Activated CD4-positive, alpha-beta T cell treated with anti-CD3 and anti-CD28 coated beads, Interleukin-10, Interleukin-2, amounts not matched to agents 100 ng/mL and 50 ng/mL, durations not matched to agents 16 hours and 8 hours (primary cell): ENCODE measurements around the gene GNB1L.
"Not testable (repeated sequence)": the region's sequence is repeated elsewhere in the genome, so short reads cannot be mapped to it uniquely, and the experiment has no call there.

Source experiments
- DNase-seq: peaks from one replicate; pipeline ENCODE4 v3.0.0-alpha.2; 2020

GNB1L gene

GRCh38 chr22:19791894-19792293, 62.8 kb downstream of the GNB1L start:
- no peak for DNase-seq

GRCh38 chr22:19791243-19791642, 63.4 kb downstream of the GNB1L start:
- DNase-seq: no peak

GRCh38 chr22:19789828-19790227, 64.8 kb downstream of the GNB1L start:
- no peak for DNase-seq

- no peak for DNase-seq
These were observed 65.3 kb downstream of the GNB1L start for GRCh38 chr22:19789406-19789805.

GRCh38 chr22:19788661-19789225, 65.9 kb downstream of the GNB1L start:
- no peak for DNase-seq

- DNase-seq: no peak
These were observed 66.9 kb downstream of the GNB1L start for GRCh38 chr22:19787849-19788141.

GRCh38 chr22:19786959-19787848, 67.5 kb downstream of the GNB1L start:
- no peak for DNase-seq

- no peak for DNase-seq
These were observed 68.4 kb downstream of the GNB1L start for GRCh38 chr22:19786264-19786585.

GRCh38 chr22:19785461-19786263, 69.0 kb downstream of the GNB1L start:
- DNase-seq: no peak

GRCh38 chr22:19784384-19785175, 70.1 kb downstream of the GNB1L start:
- no peak for DNase-seq

- no peak for DNase-seq
These were observed 70.9 kb downstream of the GNB1L start for GRCh38 chr22:19783586-19784383.

GRCh38 chr22:19782533-19782932, 72.1 kb downstream of the GNB1L start:
- no peak for DNase-seq

GRCh38 chr22:19779685-19780268, 74.9 kb downstream of the GNB1L start:
- DNase-seq: no peak

- DNase-seq: no peak
These were observed 75.7 kb downstream of the GNB1L start for GRCh38 chr22:19779011-19779421.

- DNase-seq: not testable (repeated sequence)
These were observed 77.5 kb downstream of the GNB1L start for GRCh38 chr22:19777192-19777591.

GRCh38 chr22:19776433-19777031, 78.1 kb downstream of the GNB1L start:
- no peak for DNase-seq

GRCh38 chr22:19775496-19776325, 79.0 kb downstream of the GNB1L start:
- no peak for DNase-seq

- no peak for DNase-seq
These were observed 80.0 kb downstream of the GNB1L start for GRCh38 chr22:19774628-19775027.

- DNase-seq: no peak
These were observed 81.1 kb downstream of the GNB1L start for GRCh38 chr22:19773470-19774040.
